Colon (tissue), 2 donors: ENCODE data around the gene TRIM69.
"Not testable (repeated sequence)": the region's sequence is repeated elsewhere in the genome, so short reads cannot be mapped to it uniquely, and the experiment has no call there.

Source experiments
- FAIRE-seq: peaks from 2 replicates; lab custom pipeline; 2012; peaks lifted over from hg19 to GRCh38; lab: Jason Lieb, UNC
- donor health status: control.
- donor health status: control.

Gene TRIM69

DNA sequence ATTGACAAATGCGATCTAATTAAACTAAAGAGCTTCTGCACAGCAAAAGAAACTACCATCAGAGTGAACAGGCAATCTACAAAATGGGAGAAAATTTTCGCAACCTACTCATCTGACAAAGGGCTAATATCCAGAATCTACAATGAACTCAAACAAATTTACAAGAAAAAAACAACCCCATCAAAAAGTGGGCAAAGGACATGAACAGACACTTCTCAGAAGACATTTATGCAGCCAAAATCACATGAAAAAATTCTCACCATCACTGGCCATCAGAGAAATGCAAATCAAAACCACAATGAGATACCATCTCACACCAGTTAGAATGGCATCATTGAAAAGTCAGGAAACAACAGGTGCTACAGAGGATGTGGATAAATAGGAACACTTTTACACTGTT, 7.1 kb downstream of the TRIM69 start:
- FAIRE-seq, result not testable (repeated sequence)

DNA sequence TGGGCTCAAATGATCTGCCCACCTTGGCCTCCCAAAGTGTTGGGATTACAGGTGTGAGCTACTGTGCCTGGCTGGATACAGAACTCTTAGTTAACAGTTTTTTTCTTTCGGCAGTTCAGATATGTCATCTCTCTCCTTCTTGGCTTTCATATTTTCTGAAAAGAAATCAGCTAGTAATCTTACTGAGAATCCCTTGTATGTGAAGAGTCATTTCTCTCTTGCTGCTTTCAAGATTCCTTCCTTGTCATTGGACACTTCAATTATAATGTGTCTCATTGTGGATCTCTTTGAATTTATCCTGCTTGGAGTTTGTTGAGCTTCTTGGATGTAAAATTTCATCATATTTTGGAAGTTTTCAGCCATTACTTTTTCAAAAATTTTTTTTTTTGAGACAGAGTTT, 17.0 kb downstream of the TRIM69 start:
- no peak for FAIRE-seq

DNA sequence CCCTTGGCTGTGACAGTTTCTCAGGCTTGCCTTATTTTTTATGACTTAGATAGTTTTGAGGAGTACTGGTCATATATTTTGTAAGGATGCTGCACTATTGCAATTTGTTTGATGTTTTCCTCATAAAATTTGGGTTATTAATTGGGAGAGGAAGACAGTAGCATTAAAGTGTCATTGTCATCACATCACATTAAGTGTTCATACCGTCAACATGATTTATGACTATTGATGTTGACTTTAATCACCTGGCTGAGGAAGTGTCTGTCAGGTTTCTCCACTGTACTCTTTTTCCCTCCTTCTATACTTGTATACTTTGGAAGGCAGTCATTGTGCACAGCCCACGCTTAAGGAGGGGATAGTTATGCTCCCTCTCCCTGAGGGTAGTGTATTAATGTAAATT, 26.9 kb downstream of the TRIM69 start:
- FAIRE-seq, result no peak

DNA sequence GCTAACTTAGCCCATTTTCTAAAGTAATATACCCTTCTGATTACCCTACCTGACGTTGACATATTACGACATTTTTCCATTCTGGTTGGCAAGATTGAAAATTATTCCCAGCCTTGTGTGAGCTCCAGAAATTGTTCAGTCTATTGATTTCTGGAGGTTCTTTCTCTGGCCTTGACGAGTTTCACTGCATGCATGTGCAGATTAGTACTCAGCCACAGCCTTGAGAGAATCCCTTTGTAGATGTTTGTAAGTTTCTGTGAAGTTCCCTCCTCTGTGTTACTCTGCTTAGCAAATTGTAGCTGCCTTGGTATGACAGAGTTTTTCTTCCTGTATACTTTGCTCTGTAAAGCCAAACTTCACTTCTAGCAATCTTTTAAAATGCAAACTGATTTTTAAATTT, 27.5 kb downstream of the TRIM69 start:
- FAIRE-seq, result no peak

DNA sequence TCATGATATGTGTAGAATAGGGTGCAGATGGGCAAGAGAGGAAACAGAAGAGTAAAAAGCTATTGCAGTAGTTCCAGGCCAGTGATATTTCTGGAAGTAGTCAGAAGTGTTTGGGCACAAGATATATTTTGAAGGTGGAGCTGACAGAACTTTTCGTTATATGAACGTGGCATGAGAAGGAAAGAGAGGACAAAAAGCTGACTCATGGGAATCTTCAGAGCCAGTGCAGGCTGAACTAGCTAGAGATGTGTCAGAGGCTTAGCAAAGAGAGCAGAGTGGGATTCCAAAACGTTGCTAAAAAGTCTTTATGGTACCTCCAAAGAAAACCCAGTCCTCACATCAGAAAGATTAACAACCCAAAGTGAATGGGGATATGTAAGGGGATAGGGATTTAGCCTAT, 28.7 kb downstream of the TRIM69 start:
- no peak for FAIRE-seq

DNA sequence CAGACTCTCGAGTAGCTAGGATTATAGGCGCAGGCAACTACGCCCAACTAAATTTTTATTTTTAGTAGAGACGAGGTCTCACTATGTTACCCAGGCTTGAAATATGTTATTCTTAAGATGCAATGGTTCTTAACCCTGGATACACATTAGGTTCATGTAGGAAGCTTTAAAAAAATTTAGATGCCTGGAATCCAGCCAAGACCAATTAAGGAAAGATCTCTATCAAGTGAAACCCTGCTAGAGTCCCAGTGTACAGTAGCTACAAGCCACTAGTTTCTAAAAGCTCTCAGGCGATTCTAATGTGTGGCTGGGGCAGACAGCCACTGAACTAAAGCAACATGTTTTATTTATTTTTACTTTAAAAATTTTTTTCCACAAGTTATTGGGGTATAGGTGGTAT, 33.2 kb downstream of the TRIM69 start:
- FAIRE-seq, result no peak

DNA sequence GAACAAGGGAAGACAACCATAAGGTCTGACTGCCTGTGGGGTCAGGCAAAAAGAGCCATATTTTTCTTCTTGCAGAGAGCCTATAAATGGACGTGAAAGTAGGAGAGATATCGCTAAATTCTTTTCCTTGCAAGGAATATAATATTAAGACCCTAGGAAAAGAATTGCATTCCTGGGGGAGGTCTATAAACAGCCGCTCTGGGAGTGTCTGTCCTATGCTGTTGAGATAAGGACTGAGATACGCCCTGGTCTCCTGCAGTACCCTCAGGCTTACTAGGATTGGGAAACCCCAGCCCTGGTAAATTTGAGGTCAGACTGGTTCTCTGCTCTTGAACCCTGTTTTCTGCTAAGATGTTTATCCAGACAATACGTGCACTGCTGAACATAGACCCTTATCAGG, 34.4 kb downstream of the TRIM69 start:
- not testable (repeated sequence) for FAIRE-seq

DNA sequence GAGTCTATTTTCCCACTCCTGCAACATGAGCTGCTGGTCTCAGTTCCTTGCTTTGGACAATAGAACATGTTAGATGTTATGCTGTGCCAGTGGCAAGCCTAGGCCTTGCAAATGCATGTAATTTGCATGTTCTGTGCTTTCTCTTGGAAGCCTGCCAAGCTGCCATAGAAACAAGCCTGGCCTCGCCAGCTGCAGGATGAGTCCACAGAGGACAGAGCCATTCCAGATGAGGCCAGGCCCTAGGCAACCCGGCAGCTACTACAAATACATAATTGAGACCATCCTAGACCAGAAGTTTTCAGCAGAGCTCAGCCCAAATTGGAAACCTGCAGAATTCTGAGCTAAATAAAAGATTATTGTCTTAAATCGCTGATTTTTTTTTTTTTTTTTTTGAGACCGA, 39.6 kb downstream of the TRIM69 start:
- no peak for FAIRE-seq

DNA sequence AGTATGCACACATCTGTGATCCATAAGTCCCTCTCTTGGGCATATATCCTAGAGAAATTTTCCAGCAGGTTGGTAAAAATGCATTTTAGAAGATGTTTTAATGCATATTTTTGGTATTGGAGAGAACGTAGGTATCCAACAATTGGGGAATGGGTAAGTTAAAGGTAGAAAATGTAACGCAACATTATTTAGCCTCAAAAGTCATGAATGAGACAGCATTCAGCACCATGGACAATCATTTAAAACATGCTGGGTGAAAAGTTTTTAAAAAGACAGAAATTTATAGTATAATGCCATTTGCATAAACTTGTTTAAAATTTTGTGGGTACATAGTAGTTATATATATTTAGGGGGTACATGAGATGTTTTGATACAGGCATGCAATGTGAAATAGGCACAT, 43.4 kb downstream of the TRIM69 start:
- no peak for FAIRE-seq

DNA sequence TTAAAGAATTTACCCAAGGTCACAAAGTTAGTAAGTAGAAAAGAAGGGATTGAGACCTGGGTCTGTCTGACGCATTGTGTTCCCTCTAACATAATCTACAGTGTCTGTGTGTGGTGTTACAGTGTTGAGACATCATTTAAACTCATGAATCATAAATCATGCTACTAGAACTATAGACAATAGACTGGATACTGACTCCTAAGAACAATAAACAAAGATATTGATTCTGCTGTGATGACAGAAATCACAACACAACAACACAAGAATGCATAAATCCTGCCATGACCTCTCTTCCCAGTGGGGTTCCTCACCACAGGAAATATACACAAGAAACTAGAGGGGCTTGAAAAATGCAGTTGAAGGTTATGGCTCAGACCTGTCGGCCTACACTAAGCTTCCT, 44.3 kb downstream of the TRIM69 start:
- FAIRE-seq, result no peak

DNA sequence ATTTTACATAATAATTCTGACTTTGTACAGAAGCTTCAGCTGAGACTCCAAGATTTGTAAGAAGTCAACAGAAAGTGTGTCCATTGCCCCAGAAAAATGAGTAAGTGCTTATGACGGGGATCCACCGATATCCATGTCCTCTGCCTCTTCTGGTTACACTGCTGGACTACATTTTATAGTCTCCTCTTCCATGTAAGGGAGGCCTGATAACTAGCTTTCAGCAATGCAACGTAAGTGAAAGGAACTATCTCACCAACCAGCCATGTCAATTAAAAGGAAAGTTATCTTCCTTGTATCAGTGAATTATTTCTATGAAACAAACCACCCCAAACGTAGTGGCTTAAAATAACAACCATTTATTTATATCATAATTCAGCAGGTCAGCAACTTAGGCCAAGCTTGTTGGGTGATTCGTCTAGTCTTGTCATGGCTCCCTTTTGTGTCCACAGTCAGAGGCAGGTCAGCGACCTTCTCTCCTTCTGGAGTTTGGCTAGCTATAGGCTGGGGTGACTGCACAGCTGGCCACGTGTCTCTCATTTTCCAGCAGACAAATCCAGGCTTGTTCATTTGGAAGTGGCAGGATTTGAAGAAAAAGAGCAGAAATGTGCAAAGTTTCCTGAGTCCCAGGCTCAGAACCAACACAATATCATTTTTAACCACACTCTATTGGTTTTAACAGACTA, 44.9 kb downstream of the TRIM69 start:
- no peak for FAIRE-seq

DNA sequence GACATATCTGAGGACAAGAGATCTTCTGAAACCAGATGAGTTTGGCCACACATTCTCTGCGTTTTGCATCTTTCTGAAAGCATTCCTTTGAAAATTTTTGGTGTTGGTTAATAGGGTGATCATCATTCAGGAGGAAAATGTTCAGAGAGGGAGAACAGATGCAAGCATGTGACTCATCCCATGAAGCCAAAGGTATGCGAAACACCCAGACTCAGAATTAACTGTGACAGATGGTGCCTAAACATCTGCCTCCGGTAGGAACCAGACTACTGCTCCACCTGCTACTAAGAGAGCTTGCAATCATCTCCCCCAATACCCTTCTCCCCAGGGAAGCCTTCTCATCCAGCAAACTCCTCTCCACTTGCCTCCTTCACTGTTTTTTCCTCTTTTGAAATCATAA, 46.2 kb downstream of the TRIM69 start:
- FAIRE-seq, result no peak

DNA sequence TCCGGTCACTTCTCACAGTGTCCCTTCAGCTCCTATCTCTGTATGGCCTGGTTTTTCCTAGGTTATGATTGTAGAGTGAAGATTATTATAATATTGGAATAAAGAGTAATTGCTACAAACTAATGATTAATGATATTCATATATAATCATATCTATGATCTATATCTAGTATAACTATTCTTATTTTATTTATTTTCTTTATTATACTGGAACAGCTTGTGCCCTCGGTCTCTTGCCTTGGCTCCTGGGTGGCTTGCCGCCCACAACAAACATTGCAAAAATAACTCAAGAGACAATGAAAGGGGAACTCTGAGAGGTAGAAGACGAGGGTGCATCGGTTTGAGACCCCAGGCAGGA, 48.6 kb downstream of the TRIM69 start:
- FAIRE-seq, result not testable (repeated sequence)

DNA sequence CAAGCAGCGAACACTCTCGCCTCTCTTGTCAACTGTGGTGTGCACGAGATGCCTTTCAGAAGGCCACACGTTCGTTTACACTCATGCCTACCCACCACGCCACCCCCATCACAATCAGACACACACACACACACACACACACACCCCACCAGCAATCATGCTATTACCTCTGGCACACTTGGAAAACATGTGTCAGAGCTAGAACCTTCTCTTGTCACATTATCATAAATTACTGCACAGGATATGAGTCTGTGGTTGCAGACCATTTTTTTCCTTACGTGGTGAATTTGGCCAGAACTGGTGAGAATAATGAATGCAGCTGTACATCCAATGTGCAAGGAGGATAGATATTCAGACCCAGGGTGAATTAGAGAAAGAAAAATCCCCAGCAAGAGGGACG, 52.4 kb downstream of the TRIM69 start:
- no peak for FAIRE-seq

DNA sequence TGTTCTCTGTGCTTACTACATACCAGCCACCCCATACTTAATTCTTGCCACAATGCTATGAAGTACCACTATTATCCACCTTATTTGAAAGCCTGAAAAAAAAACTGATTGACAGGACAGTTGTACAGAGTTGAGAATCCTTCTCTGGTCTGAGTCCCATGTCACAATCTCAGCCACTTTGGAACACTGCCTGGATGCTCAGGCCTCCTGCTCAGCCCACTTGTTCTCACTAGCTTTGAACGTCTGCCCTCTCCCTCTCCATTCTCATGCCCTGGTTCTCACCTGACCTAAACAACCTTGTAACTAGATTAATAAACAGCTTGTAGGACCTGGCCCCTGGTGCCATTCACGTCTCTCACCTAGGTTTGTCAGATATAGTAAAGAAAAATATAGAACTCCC, 53.9 kb downstream of the TRIM69 start:
- FAIRE-seq, result no peak

DNA sequence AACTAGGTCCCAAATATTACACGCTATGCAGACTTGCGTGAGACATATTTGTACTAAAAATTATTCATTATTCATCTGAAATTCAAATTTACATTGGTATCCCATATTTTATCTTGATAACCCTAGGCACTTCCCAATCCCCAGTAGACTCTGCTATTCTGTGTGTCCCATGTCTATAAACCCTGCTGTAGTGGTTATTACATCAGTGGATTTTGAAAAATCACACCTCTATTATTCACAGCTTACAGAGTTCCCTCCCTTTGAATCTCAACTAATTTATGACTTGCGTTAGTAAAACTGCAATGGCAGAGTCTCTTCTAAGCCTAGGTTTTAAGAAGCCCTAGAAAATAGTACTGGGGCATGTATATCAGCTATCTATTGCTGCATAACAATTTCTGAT, 54.3 kb downstream of the TRIM69 start:
- FAIRE-seq, result no peak

DNA sequence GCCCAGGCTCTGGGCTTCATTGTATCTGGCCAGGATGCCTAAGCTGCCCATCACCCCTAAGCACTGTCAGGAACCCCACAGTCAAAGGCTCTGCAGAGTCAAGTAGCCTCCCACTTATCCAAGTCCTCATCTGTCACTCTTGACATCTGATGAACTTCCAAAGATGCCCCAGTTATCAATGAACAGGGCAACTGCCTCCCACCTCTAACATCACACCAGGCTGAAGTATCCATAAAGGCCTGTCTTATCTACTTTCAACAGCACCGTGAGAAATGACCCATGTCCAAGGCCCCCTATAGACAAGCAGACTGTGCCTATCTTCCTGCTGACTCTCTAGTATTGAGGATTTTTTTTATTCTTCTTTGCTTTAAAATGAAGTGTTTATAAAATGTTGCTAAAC, 56.4 kb downstream of the TRIM69 start:
- no peak for FAIRE-seq

DNA sequence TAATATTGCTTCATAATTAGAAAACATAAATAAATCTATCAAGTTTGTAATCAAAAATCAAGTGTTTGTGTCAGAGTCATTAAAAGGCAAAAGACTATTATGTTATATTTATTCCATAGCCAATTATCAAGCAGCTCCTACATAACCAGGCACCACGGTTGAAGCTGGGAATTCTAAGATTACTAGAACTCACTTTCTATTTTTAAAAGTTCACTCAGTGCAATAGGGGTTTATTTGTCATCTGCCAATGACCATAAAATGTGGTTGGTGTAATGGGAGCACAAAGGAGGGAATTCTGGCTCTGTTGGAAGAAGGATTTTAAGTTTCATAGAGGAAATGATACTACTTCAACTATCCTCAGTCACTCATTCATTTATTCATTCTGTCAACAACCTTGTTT, 57.7 kb downstream of the TRIM69 start:
- no peak for FAIRE-seq

DNA sequence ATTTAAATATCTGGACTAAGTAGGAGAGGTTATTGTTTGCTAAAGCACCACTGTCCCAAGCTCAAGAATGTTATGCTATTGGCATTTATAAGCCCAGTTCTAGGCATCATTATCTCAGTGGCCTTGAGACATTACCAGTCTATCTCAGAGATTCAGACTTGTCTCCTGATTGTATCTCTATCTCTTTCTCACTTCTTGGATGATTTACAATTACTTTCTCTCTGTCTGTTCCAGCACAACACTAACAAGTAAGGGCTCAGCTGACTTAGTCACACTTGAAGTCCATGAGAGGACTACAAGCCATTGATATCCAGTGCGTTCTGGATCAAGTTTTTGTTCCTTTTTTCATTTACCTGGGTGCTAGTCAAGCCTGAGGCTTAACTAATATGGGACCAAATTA, 60.2 kb downstream of the TRIM69 start:
- FAIRE-seq, result no peak

DNA sequence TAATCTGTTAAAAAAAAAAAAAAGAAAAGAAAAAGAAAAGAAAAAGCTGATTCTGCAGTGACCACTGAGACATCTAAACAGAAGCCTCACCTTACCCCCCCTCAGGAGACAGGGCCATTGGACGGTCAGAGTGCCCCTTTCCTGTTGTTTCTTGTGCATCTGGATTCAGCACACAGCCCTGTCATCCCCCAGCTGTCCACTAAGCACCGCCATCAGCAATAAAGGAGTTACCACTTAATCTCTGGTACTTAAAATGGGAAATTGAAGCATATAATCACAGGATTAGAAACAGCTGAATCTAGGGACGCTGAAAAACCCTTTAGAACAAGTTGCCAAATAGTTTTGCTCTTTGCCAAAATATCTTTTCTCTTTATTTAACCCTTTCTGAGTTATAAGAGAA, 62.5 kb downstream of the TRIM69 start:
- FAIRE-seq, result no peak

DNA sequence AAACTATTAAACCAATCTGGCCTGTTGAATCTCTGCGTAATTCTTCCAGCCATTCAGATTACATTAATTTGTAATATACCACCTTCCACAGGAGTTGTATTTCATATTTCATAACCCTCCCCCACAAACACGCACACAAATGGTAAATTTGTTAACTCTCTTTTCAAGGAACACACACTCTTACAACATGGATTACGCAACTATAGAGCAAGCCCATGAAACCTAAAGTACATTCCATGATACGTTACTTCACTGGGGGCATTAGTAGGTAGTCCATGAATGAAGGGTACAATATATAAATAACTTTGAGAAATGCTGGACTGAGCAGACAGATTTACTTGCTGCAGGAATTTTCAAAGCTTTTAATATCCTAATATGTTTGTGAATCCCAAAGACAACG, 65.0 kb downstream of the TRIM69 start:
- FAIRE-seq, result no peak

DNA sequence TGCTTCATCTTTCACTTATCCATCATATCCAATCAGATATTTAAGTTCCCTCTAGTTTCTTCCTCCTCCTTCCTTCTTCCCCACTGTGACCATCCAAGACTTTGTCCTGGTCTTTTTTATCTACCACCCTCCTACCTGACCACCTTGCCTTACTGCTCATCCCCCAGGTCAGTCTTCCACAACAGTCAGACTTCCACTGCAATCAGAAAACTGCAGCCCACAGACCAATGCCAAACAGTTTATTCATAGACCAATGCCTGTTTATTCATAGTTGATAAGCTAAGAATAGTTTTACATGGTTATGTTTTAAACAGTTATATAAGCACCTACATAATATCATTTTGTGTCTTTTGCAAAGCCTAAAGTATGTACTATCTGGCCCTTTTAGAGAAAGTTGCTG, 65.5 kb downstream of the TRIM69 start:
- no peak for FAIRE-seq

DNA sequence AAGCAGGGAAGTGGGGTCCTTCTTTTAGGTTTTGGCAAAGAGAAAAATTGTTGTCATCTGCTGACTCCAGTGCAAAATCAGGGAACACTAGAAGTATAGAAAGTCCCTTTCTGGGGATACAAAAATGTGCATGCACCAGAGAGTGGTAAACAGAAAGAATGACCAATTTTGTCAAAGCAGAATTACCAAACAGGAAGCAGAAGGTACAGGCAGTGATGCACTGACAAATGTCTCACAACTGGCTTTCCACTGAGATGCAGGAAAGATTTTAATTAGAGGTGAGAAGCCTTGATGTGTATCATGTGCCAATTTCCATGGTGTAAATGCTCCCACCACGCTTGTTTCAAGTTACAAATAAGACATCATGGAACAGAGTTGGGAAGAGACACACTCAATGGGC, 66.0 kb downstream of the TRIM69 start:
- no peak for FAIRE-seq

DNA sequence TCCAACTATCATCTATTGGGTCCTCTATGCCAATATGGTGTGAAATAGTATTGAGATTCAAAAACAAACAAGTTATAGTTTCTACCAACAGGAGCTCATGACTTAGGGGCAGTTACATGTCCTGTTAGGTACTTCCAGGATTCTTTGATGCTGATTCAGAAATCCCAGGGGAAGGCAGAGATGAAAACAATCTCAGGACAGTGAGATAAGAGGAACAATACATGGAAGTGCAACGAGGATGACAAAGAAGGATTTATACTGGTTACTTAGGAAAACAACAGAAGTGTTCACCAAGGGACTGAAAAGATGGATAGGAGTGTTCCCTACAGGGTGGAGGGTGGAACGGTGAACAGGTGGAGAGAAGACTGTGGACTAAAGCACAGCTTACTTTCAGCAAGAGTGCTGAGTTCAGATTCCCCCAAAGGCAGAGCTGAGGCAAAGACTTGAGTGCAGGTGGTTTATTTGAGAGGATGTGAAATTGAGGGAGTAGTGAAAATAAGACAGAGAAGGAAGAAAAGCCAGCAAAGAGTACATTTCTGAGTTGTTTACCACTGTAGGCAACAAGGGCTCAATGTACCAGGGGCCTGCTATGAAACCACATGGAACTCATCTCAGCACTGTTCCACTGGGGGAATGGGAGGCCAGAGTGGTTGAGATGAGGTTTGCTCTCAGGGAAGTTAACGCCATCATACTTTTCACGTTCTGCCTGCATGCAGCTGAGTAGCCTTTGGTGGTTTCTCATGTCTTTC, 68.1 kb downstream of the TRIM69 start:
- no peak for FAIRE-seq
